Panc1 (cell line): ENCODE results near the gene SETD1B. TPM values are rescaled to one million over a fixed set of nuclear protein-coding genes. Genes with fewer than 3 reads are reported as not detected.

Experiments used
- ATAC-seq: fragments of 200-7000 bp; cut with Tn5 transposase; 2 replicates; pipeline ENCODE4 v1.9.1; 2020; ENCODE audit warnings: mild to moderate bottlenecking, moderate library complexity
- BruUV-seq: library from RNA; stranded (reverse); fragments of 400-500 nt; replicated peaks from 2 replicates; lab custom pipeline; 2021; lab: Mats Ljungman, UMichigan
- CTCF ChIA-PET: fragments of 300-600 bp; sonication (Branson Sonifier 250); formaldehyde crosslinking; loops from one replicate; lab custom pipeline; 2022; ENCODE audit warnings: antibody characterized with exemption; lab: Charles Lee
- POLR2A ChIA-PET: fragments of 300-600 bp; sonication (Branson Sonifier 250); formaldehyde crosslinking; loops from one replicate; lab custom pipeline; 2022; ENCODE audit warnings: antibody characterized with exemption; lab: Charles Lee
- DNase-seq: peaks from one replicate; pipeline ENCODE4 v3.0.0-alpha.2; 2010; ENCODE audit warnings: low read depth, low spot score
- H3K27ac ChIP-seq: 2 replicates; pipeline ENCODE4 v1.5.1; 2011; ENCODE audit warnings: mild to moderate bottlenecking, low read length, inconsistent platforms
- H3K27me3 ChIP-seq: fragments of 200-500 bp; sonication (Bioruptor generic); 2 replicates; pipeline ENCODE4 v1.6.0; 2014; ENCODE audit warnings: low read length, inconsistent platforms; ENCODE audit not compliant: control insufficient read depth, insufficient read depth
- H3K36me3 ChIP-seq: fragments of 200-500 bp; sonication (Bioruptor generic); 2 replicates; pipeline ENCODE4 v1.5.1; 2014; ENCODE audit warnings: inconsistent platforms, mild to moderate bottlenecking, low read length, moderate library complexity; ENCODE audit not compliant: control insufficient read depth, insufficient read depth
- H3K4me1 ChIP-seq: 2 replicates; pipeline ENCODE4 v1.5.1; 2011; ENCODE audit warnings: inconsistent platforms, mild to moderate bottlenecking, low read length, moderate library complexity; ENCODE audit not compliant: control insufficient read depth, insufficient read depth
- H3K4me3 ChIP-seq, 2 experiments: 2 replicates each; pipeline ENCODE4 v1.5.1; 2011 to 2012; ENCODE audit warnings: low read depth in 2 of 2, low read length in 2 of 2, mild to moderate bottlenecking in 2 of 2, inconsistent platforms in 1 of 2, moderate library complexity in 1 of 2
- H3K9me3 ChIP-seq: fragments of 200-500 bp; sonication (Bioruptor generic); 2 replicates; pipeline ENCODE4 v1.5.1; 2014; ENCODE audit warnings: low read depth, mild to moderate bottlenecking, inconsistent platforms, low read length, moderate library complexity; ENCODE audit not compliant: control insufficient read depth, insufficient read depth
- POLR2AphosphoS5 ChIP-seq: IDR thresholded peaks from 2 replicates; pipeline ENCODE4 v1.6.1; 2012; ENCODE audit warnings: mild to moderate bottlenecking, low read depth, low read length, moderate library complexity
- SIN3A ChIP-seq: IDR thresholded peaks from 2 replicates; pipeline ENCODE4 v1.6.1; 2012; ENCODE audit warnings: low read depth, mild to moderate bottlenecking, low read length, moderate library complexity, borderline replicate concordance; ENCODE audit not compliant: insufficient read depth
- TCF7L2 ChIP-seq: IDR thresholded peaks from 2 replicates; pipeline ENCODE4 v1.6.1; 2011; ENCODE audit warnings: mild to moderate bottlenecking, low read depth, low read length, inconsistent platforms
- in situ Hi-C: cut with HindIII; loops from 2 replicates; pipeline ENCODE4 v1.10.0; 2016; ENCODE audit warnings: low sequenced_read_pairs, low pct_unique_long_range_greater_than_20kb
- intact Hi-C: fragments of 100-400 bp; cut with micrococcal nuclease; formaldehyde crosslinking; loops from one replicate; pipeline ENCODE4 v1.10.0; 2022; ENCODE audit not compliant: unreplicated experiment
- total RNA-seq: library from RNA; stranded (reverse); gene quantifications from one replicate; pipeline ENCODE4 v1.2.1, GENCODE V29; 2021; ENCODE audit not compliant: unreplicated experiment
- TF ChIP-seq, protein P1 (sequence below): fragments of 450-650 bp; IDR thresholded peaks from 2 replicates; pipeline ENCODE4 v1.5.1; 2017; ENCODE audit warnings: mild to moderate bottlenecking
- TF ChIP-seq, protein P2 (sequence below), 2 experiments: IDR thresholded peaks; 2 replicates each; pipeline ENCODE4 v1.6.1; 2011 to 2012; ENCODE audit warnings: low read depth in 2 of 2, control low read depth in 1 of 2, low read length in 1 of 2, mild to moderate bottlenecking in 1 of 2, moderate library complexity in 1 of 2; ENCODE audit not compliant: insufficient read depth in 1 of 2

Gene SETD1B
- total RNA-seq, 1 experiment from 2014 or later = 31.2 TPM

DNA sequence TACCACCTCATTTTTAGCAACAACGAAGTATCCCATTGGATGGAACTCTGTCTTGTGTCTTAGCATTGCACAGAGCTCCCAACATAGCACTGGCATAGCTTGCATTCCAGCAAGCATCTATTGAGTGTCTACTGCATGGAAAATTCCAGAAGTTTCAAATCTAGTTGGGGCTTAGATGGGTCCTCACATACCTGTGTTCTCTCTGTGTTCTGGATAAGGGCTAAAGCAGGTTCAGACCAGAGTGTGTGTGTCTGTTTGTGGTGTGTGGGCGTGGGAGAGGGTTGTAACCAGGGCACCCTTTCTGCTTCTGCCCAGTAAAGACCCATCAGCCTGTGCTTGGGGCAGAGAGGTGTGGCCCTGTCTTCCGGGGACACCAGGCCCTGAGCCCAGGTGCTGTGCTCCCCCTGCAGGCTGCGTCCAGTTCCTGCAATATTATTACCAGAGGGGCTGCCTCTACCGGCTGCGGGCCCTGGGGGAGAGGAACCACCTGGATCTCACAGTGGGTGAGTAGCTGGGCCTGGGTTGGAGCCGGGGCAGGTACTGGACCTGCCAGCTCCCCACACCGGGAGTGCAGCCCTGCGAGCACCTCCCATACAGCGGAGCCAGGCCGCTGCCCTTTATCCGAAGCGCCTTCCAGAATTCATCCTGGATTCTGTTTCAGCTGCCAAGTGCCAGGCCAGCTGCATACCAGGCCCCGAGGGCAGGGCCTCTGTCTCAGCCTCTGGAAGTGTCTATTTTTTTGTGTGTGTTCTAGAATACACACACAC lies 30.6 kb upstream of the SETD1B start:
- POLR2A ChIA-PET = no interaction called here
- Histone ChIP-seq H3K36me3 (no peaks in the 10 kb centered on the region), H3K4me1 (peaks cover 25% of the 10 kb centered on the region), H3K4me3 (no peak overlapping the region), H3K27me3 (no peaks in the 10 kb centered on the region), H3K9me3 (no peaks in the 10 kb centered on the region), H3K27ac (peak overlapping the region; percentile 5; the same call in 1 of the 2 replicates)
- no TSS peak for BruUV-seq
- CTCF ChIA-PET = interaction anchor here (0.6 to 1.2 kb wide), 3 partner anchors 57 to 314 kb away, joined by 3 to 4 read pairs (median 4); no protein-coding TSS in a partner anchor
- intact Hi-C loops = loop anchor here (1.0 kb wide), 1 partner anchor 77 kb away; no protein-coding TSS in a partner anchor
- ATAC-seq (peak; percentile 79), DNase-seq (peak; percentile 47)
- TF ChIP-seq TCF7L2 (no peak), SIN3A (no peak), POLR2AphosphoS5 (no peak)
- TF ChIP-seq, protein P1, sequence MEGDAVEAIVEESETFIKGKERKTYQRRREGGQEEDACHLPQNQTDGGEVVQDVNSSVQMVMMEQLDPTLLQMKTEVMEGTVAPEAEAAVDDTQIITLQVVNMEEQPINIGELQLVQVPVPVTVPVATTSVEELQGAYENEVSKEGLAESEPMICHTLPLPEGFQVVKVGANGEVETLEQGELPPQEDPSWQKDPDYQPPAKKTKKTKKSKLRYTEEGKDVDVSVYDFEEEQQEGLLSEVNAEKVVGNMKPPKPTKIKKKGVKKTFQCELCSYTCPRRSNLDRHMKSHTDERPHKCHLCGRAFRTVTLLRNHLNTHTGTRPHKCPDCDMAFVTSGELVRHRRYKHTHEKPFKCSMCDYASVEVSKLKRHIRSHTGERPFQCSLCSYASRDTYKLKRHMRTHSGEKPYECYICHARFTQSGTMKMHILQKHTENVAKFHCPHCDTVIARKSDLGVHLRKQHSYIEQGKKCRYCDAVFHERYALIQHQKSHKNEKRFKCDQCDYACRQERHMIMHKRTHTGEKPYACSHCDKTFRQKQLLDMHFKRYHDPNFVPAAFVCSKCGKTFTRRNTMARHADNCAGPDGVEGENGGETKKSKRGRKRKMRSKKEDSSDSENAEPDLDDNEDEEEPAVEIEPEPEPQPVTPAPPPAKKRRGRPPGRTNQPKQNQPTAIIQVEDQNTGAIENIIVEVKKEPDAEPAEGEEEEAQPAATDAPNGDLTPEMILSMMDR = peak; percentile 96
- TF ChIP-seq, protein P2, sequence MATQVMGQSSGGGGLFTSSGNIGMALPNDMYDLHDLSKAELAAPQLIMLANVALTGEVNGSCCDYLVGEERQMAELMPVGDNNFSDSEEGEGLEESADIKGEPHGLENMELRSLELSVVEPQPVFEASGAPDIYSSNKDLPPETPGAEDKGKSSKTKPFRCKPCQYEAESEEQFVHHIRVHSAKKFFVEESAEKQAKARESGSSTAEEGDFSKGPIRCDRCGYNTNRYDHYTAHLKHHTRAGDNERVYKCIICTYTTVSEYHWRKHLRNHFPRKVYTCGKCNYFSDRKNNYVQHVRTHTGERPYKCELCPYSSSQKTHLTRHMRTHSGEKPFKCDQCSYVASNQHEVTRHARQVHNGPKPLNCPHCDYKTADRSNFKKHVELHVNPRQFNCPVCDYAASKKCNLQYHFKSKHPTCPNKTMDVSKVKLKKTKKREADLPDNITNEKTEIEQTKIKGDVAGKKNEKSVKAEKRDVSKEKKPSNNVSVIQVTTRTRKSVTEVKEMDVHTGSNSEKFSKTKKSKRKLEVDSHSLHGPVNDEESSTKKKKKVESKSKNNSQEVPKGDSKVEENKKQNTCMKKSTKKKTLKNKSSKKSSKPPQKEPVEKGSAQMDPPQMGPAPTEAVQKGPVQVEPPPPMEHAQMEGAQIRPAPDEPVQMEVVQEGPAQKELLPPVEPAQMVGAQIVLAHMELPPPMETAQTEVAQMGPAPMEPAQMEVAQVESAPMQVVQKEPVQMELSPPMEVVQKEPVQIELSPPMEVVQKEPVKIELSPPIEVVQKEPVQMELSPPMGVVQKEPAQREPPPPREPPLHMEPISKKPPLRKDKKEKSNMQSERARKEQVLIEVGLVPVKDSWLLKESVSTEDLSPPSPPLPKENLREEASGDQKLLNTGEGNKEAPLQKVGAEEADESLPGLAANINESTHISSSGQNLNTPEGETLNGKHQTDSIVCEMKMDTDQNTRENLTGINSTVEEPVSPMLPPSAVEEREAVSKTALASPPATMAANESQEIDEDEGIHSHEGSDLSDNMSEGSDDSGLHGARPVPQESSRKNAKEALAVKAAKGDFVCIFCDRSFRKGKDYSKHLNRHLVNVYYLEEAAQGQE (IDR thresholded peaks at IDR 0.05; ENCODE audit: insufficient read depth in 1 of 2, low read depth in 2 of 2, low read length in 1 of 2) = no peak
- in situ Hi-C loops = no loop called here

DNA sequence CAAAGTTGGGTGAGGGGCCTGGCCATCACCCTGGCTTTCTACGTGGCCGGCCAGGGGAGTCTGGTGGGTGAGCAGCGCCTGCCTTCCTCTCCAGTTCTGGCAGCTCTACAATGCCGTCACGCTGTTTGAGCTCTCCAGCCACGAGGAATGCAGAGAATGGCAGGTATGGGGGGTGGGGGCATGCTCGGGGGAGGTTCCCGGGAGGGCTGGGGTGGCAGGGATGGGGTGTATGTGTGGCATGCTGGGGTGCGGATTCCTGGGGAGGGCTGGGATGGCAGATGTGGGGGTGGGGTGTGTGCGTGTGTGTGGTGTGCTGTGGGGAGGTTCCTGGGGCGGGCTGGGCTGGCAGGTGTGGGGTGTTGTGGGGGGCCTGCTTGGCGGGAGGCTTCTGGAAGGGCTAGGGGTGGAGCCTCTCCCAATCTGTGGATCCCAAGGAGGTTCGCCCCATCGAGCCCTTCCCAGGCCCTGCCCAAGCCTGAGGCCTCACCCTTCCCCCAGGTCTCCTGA lies 28.8 kb upstream of the SETD1B start:
- no peaks in the 10 kb centered on the region for H3K9me3 ChIP-seq
- H3K36me3 ChIP-seq = no peaks in the 10 kb centered on the region
- POLR2A ChIA-PET = interaction anchor here (0.7 kb wide), 1 partner anchor 117 kb away, joined by 9 read pairs; no protein-coding TSS in a partner anchor
- H3K4me1 ChIP-seq = peaks cover 31% of the 10 kb centered on the region
- peak overlapping the region; percentile 77 for H3K27ac ChIP-seq
- H3K27me3 ChIP-seq = no peaks in the 10 kb centered on the region
- DNase-seq (no peak), ATAC-seq (peak; percentile 18; the same call in 1 of the 2 replicates)
- CTCF ChIA-PET = interaction anchor here (0.6 to 1.0 kb wide), 4 partner anchors 10 to 78 kb away, joined by 4 to 10 read pairs (median 4); partner anchors contain the start of gene RHOF
- in situ Hi-C loops (no loop called here), intact Hi-C loops (no loop called here)
- TF ChIP-seq, protein P2 (IDR thresholded peaks at IDR 0.05; ENCODE audit: insufficient read depth in 1 of 2, low read depth in 2 of 2, low read length in 1 of 2) = no peak
- TF ChIP-seq POLR2AphosphoS5 = no peak
- TF ChIP-seq SIN3A = no peak
- TF ChIP-seq, protein P1 = no peak
- BruUV-seq = no TSS peak
- H3K4me3 ChIP-seq = no peak overlapping the region
